HepG2 (cell line): ENCODE results near the gene ANTXR1. TPM values are rescaled to one million over a fixed set of nuclear protein-coding genes. Genes with fewer than 3 reads are reported as not detected.

Experiments used
- ETV6 ChIP-seq: sonication (generic); formaldehyde crosslinking; conservative IDR thresholded peaks from 2 replicates; pipeline ENCODE4 v1.4.0; 2020; ENCODE audit warnings: missing genetic modification reagents
- HMG20B ChIP-seq: conservative IDR thresholded peaks from 2 replicates; pipeline ENCODE4 v1.6.1; 2016; ENCODE audit warnings: missing genetic modification reagents, missing compliant biosample characterization
- HOXA7 ChIP-seq: sonication (generic); formaldehyde crosslinking; IDR thresholded peaks from 2 replicates; pipeline ENCODE4 v1.8.1; 2022; ENCODE audit warnings: mild to moderate bottlenecking, missing genetic modification reagents, moderate library complexity
- KDM4B ChIP-seq: sonication (generic); formaldehyde crosslinking; IDR thresholded peaks from 2 replicates; pipeline ENCODE4 v1.4.0; 2020; ENCODE audit warnings: missing genetic modification reagents
- MED1 ChIP-seq: sonication (generic); formaldehyde crosslinking; IDR thresholded peaks from 2 replicates; pipeline ENCODE4 v1.4.0; 2020; ENCODE audit warnings: missing genetic modification reagents
- NR2C2 ChIP-seq: sonication (generic); formaldehyde crosslinking; IDR thresholded peaks from 2 replicates; pipeline ENCODE4 v1.4.0; 2020; ENCODE audit warnings: missing genetic modification reagents, mild to moderate bottlenecking, moderate library complexity, borderline replicate concordance
- PRMT3 ChIP-seq: sonication (generic); formaldehyde crosslinking; IDR thresholded peaks from 2 replicates; pipeline ENCODE4 v1.8.1; 2022; ENCODE audit warnings: low read depth, mild to moderate bottlenecking, moderate library complexity, missing genetic modification reagents, borderline replicate concordance
- RFX5 ChIP-seq: IDR thresholded peaks from 2 replicates; pipeline ENCODE4 v1.6.1; 2011; ENCODE audit warnings: low read depth, low read length, improper control_type of control experiment
- RXRA ChIP-seq: sonication (generic); formaldehyde crosslinking; IDR thresholded peaks from 2 replicates; pipeline ENCODE4 v1.5.1; 2020; ENCODE audit warnings: missing genetic modification reagents
- SMAD1 ChIP-seq: sonication (generic); formaldehyde crosslinking; IDR thresholded peaks from 2 replicates; pipeline ENCODE4 v1.4.0; 2020; ENCODE audit warnings: missing genetic modification reagents, low read depth, mild to moderate bottlenecking, borderline replicate concordance
- SP5 ChIP-seq: IDR thresholded peaks from 2 replicates; pipeline ENCODE4 v1.6.1; 2016; ENCODE audit warnings: low read depth, borderline replicate concordance
- SPEN ChIP-seq: sonication (generic); formaldehyde crosslinking; IDR thresholded peaks from 2 replicates; pipeline ENCODE4 v1.5.1; 2020; ENCODE audit warnings: low read depth, mild to moderate bottlenecking, missing genetic modification reagents
- THYN1 ChIP-seq: sonication (generic); formaldehyde crosslinking; IDR thresholded peaks from 2 replicates; pipeline ENCODE4 v1.8.1; 2023; ENCODE audit warnings: low read depth, mild to moderate bottlenecking, moderate library complexity, missing genetic modification reagents, borderline replicate concordance
- TOPORS ChIP-seq: sonication (generic); formaldehyde crosslinking; IDR thresholded peaks from 2 replicates; pipeline ENCODE4 v1.8.0; 2023; ENCODE audit warnings: mild to moderate bottlenecking, missing genetic modification reagents
- ZMYM4 ChIP-seq: sonication (generic); formaldehyde crosslinking; IDR thresholded peaks from 2 replicates; pipeline ENCODE4 v1.8.1; 2023; ENCODE audit warnings: mild to moderate bottlenecking, missing genetic modification reagents
- ZNF24 ChIP-seq: fragments of 450-650 bp; IDR thresholded peaks from 2 replicates; pipeline ENCODE4 v1.6.1; 2017; ENCODE audit warnings: antibody characterized with exemption, mild to moderate bottlenecking
- ZNF577 ChIP-seq: sonication (generic); formaldehyde crosslinking; IDR thresholded peaks from 2 replicates; pipeline ENCODE4 v1.4.0; 2020; ENCODE audit warnings: mild to moderate bottlenecking, low read depth, missing genetic modification reagents, borderline replicate concordance
- ZNF782 ChIP-seq: sonication (generic); formaldehyde crosslinking; IDR thresholded peaks from 2 replicates; pipeline ENCODE4 v1.4.0; 2020; ENCODE audit warnings: missing genetic modification reagents, mild to moderate bottlenecking, borderline replicate concordance
- ZSCAN12 ChIP-seq: sonication (generic); formaldehyde crosslinking; IDR thresholded peaks from 2 replicates; pipeline ENCODE4 v1.9.0; 2021; ENCODE audit warnings: mild to moderate bottlenecking, missing genetic modification reagents
- polyA plus RNA-seq, 8 experiments: library from polyadenylated mRNA; depleted of rRNA in 3 of 8; stranded (reverse) in 7 of 8; unstranded in 1 of 8; fragments of >200 nt; fragmentation: Illumina TruSeq in 4 of 8; extraction: Trizol in 4 of 8; gene quantifications; 2 replicates each; pipeline versions ENCODE4 v1.2.1 to v1.2.3, GENCODE V29; 2011 to 2016; ENCODE audit warnings: low read depth in 4 of 8, missing spikeins in 1 of 8, mixed read lengths in 1 of 8; ENCODE audit not compliant: insufficient read depth in 1 of 8
- total RNA-seq, 5 experiments: library from RNA; depleted of rRNA; stranded (reverse); fragments of >200 nt; fragmentation: Illumina TruSeq; extraction: Trizol; gene quantifications; 2 replicates each; pipeline ENCODE4 v1.2.3, GENCODE V29; 2016; ENCODE audit warnings: low read depth in 1 of 5
- TF ChIP-seq, protein P1 (sequence below): sonication (generic); formaldehyde crosslinking; IDR thresholded peaks from 2 replicates; pipeline ENCODE4 v1.9.0; 2021; ENCODE audit warnings: missing genetic modification reagents, borderline replicate concordance
- TF ChIP-seq, protein P2 (sequence below): sonication (generic); formaldehyde crosslinking; IDR thresholded peaks from 2 replicates; pipeline ENCODE4 v1.9.0; 2022; ENCODE audit warnings: low read depth, missing genetic modification reagents
- TF ChIP-seq, protein P3 (sequence below): IDR thresholded peaks from 2 replicates; pipeline ENCODE4 v1.6.1; 2016; ENCODE audit warnings: mild to moderate bottlenecking, missing biosample characterization, missing genetic modification reagents
- TF ChIP-seq, protein P4 (sequence below): sonication (generic); formaldehyde crosslinking; IDR thresholded peaks from 2 replicates; pipeline ENCODE4 v1.4.0; 2020; ENCODE audit warnings: mild to moderate bottlenecking, missing genetic modification reagents
- TF ChIP-seq, protein P5 (sequence below): sonication (generic); formaldehyde crosslinking; IDR thresholded peaks from 2 replicates; pipeline ENCODE4 v1.5.0; 2020; ENCODE audit warnings: missing genetic modification reagents, mild to moderate bottlenecking, borderline replicate concordance

ANTXR1 gene
- total and polyA plus RNA-seq, 2 of the 13 experiments (the other 11 are each of a cell fraction or from before 2014, with no cell fraction given) = 4.5 to 12.7 TPM

DNA sequence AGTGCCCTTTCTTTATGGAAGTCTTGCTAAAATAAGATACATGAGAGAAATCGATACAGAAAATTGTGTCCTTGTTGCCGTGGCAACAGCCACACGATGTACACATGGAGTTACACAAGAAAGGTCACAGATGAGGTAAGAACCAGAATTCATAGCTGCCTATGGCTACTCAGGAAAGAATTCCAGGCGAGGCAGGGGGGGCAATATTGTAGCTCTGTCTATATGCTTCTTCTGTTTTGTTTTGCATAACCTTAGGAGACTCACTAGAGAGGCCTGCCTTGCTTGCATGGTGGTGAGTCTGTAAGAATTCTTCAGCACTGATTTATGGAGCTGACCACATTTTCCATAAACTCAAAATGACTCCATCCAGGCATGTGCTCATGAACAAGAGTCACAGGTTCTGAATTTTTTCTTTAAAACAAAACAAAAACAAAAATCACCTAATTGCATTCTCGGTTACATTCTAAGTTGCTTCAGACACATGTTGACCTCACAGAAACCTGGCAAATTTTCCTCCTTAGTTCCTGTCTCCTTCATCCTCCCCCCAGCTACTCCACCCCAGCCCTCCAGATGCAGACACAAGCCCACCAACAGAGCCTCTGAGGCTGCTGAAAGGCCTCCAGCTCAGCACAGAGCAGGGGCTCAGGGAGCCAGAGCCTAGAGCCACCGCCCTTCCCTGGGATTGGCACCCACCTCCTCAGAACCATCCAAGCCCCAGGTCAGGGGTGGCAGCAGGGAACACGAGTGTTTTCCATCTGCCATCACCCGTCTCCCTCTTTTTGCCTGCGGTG is 183.5 kb downstream of the ANTXR1 start (continued):
- TF ChIP-seq, protein P1, sequence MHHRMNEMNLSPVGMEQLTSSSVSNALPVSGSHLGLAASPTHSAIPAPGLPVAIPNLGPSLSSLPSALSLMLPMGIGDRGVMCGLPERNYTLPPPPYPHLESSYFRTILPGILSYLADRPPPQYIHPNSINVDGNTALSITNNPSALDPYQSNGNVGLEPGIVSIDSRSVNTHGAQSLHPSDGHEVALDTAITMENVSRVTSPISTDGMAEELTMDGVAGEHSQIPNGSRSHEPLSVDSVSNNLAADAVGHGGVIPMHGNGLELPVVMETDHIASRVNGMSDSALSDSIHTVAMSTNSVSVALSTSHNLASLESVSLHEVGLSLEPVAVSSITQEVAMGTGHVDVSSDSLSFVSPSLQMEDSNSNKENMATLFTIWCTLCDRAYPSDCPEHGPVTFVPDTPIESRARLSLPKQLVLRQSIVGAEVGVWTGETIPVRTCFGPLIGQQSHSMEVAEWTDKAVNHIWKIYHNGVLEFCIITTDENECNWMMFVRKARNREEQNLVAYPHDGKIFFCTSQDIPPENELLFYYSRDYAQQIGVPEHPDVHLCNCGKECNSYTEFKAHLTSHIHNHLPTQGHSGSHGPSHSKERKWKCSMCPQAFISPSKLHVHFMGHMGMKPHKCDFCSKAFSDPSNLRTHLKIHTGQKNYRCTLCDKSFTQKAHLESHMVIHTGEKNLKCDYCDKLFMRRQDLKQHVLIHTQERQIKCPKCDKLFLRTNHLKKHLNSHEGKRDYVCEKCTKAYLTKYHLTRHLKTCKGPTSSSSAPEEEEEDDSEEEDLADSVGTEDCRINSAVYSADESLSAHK = no peak
- TF ChIP-seq SPEN (no peak), SMAD1 (CRISPR knock-in tag) (no peak), ETV6 (no peak), NR2C2 (CRISPR knock-in tag) (peak; percentile 37; the same call in 1 of the 2 replicates), RFX5 (peak; percentile 78), ZNF24 (no peak), SP5 (no peak), ZNF782 (CRISPR knock-in tag) (no peak), RXRA (no peak), TOPORS (CRISPR knock-in tag) (no peak), ZSCAN12 (CRISPR knock-in tag) (no peak), MED1 (no peak), HOXA7 (CRISPR knock-in tag) (no peak), ZMYM4 (CRISPR knock-in tag) (peak; percentile 41; the same call in 1 of the 2 replicates), PRMT3 (CRISPR knock-in tag) (no peak), HMG20B (no peak), THYN1 (CRISPR knock-in tag) (no peak), KDM4B (CRISPR knock-in tag) (no peak), ZNF577 (CRISPR knock-in tag) (no peak)
- TF ChIP-seq, protein P2, sequence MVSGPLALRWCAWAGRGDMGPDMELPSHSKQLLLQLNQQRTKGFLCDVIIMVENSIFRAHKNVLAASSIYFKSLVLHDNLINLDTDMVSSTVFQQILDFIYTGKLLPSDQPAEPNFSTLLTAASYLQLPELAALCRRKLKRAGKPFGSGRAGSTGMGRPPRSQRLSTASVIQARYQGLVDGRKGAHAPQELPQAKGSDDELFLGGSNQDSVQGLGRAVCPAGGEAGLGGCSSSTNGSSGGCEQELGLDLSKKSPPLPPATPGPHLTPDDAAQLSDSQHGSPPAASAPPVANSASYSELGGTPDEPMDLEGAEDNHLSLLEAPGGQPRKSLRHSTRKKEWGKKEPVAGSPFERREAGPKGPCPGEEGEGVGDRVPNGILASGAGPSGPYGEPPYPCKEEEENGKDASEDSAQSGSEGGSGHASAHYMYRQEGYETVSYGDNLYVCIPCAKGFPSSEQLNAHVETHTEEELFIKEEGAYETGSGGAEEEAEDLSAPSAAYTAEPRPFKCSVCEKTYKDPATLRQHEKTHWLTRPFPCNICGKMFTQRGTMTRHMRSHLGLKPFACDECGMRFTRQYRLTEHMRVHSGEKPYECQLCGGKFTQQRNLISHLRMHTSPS (CRISPR knock-in tag) = no peak
- TF ChIP-seq, protein P3, sequence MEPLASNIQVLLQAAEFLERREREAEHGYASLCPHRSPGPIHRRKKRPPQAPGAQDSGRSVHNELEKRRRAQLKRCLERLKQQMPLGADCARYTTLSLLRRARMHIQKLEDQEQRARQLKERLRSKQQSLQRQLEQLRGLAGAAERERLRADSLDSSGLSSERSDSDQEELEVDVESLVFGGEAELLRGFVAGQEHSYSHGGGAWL (CRISPR knock-in tag) = no peak
- TF ChIP-seq, protein P4, sequence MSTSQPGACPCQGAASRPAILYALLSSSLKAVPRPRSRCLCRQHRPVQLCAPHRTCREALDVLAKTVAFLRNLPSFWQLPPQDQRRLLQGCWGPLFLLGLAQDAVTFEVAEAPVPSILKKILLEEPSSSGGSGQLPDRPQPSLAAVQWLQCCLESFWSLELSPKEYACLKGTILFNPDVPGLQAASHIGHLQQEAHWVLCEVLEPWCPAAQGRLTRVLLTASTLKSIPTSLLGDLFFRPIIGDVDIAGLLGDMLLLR (CRISPR knock-in tag) = no peak
- TF ChIP-seq, protein P5, sequence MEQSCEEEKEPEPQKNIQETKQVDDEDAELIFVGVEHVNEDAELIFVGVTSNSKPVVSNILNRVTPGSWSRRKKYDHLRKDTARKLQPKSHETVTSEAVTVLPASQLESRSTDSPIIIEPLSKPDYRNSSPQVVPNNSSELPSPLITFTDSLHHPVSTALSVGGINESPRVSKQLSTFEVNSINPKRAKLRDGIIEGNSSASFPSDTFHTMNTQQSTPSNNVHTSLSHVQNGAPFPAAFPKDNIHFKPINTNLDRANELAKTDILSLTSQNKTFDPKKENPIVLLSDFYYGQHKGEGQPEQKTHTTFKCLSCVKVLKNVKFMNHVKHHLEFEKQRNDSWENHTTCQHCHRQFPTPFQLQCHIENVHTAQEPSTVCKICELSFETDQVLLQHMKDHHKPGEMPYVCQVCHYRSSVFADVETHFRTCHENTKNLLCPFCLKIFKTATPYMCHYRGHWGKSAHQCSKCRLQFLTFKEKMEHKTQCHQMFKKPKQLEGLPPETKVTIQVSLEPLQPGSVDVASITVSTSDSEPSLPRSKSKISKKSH = no peak
